Measurements from ENCODE around the gene UNCX. TPM values are rescaled to one million over a fixed set of nuclear protein-coding genes. Genes with fewer than 3 reads are reported as not detected.

Gene UNCX
- total RNA-seq, 1 experiment from 2014 or later: not detected

GRCh38 chr7:1228545-1229201, 4.0 kb upstream of the UNCX start:
- intact Hi-C loops (cut with micrococcal nuclease; ENCODE audit: unreplicated experiment): no loop called here
- Mint-ChIP-seq H3K4me1 (ENCODE audit: low read depth, unreplicated experiment) (no peaks in the 10 kb centered on the region), H3K27ac (ENCODE audit: unreplicated experiment) (no peak overlapping the region), H3K36me3 (ENCODE audit: insufficient read depth, unreplicated experiment) (no peaks in the 10 kb centered on the region), H3K27me3 (ENCODE audit: unreplicated experiment) (peaks cover 87% of the 10 kb centered on the region), H3K9me3 (ENCODE audit: low read depth, unreplicated experiment) (no peaks in the 10 kb centered on the region), H3K4me3 (ENCODE audit: low read depth, unreplicated experiment) (no peak overlapping the region)
- CTCF ChIA-PET: no interaction called here
- TF ChIP-seq CTCF (IDR thresholded peaks at IDR 0.05; ENCODE audit: unreplicated experiment): no peak
- no peak for DNase-seq
- BruUV-seq (replicated peaks): no TSS peak

- H3K27ac Mint-ChIP-seq (ENCODE audit: unreplicated experiment): no peak overlapping the region
- no peak overlapping the region for H3K4me3 Mint-ChIP-seq (ENCODE audit: low read depth, unreplicated experiment)
- H3K27me3 Mint-ChIP-seq (ENCODE audit: unreplicated experiment): peaks cover 87% of the 10 kb centered on the region
- TF ChIP-seq CTCF (IDR thresholded peaks at IDR 0.05; ENCODE audit: unreplicated experiment): no peak
- BruUV-seq (replicated peaks): no TSS peak
- intact Hi-C loops (cut with micrococcal nuclease; ENCODE audit: unreplicated experiment): no loop called here
- no peak for DNase-seq
- no peaks in the 10 kb centered on the region for H3K4me1 Mint-ChIP-seq (ENCODE audit: low read depth, unreplicated experiment)
- no peaks in the 10 kb centered on the region for H3K9me3 Mint-ChIP-seq (ENCODE audit: low read depth, unreplicated experiment)
- CTCF ChIA-PET: no interaction called here
- H3K36me3 Mint-ChIP-seq (ENCODE audit: insufficient read depth, unreplicated experiment): no peaks in the 10 kb centered on the region
Observed at GRCh38 chr7:1229202-1229947, 3.3 kb upstream of the UNCX start.

GRCh38 chr7:1229956-1230355, 2.7 kb upstream of the UNCX start:
- Mint-ChIP-seq H3K27me3 (ENCODE audit: unreplicated experiment) (peaks cover 87% of the 10 kb centered on the region), H3K9me3 (ENCODE audit: low read depth, unreplicated experiment) (no peaks in the 10 kb centered on the region), H3K4me1 (ENCODE audit: low read depth, unreplicated experiment) (no peaks in the 10 kb centered on the region), H3K4me3 (ENCODE audit: low read depth, unreplicated experiment) (no peak overlapping the region), H3K27ac (ENCODE audit: unreplicated experiment) (no peak overlapping the region), H3K36me3 (ENCODE audit: insufficient read depth, unreplicated experiment) (no peaks in the 10 kb centered on the region)
- BruUV-seq (replicated peaks): no TSS peak
- no peak for TF ChIP-seq CTCF (IDR thresholded peaks at IDR 0.05; ENCODE audit: unreplicated experiment)
- CTCF ChIA-PET: no interaction called here
- intact Hi-C loops (cut with micrococcal nuclease; ENCODE audit: unreplicated experiment): no loop called here
- DNase-seq: no peak

GRCh38 chr7:1230411-1231213, 2.1 kb upstream of the UNCX start:
- H3K36me3 Mint-ChIP-seq (ENCODE audit: insufficient read depth, unreplicated experiment): no peaks in the 10 kb centered on the region
- H3K27ac Mint-ChIP-seq (ENCODE audit: unreplicated experiment): no peak overlapping the region
- H3K9me3 Mint-ChIP-seq (ENCODE audit: low read depth, unreplicated experiment): no peaks in the 10 kb centered on the region
- no peak overlapping the region for H3K4me3 Mint-ChIP-seq (ENCODE audit: low read depth, unreplicated experiment)
- CTCF ChIA-PET: no interaction called here
- H3K27me3 Mint-ChIP-seq (ENCODE audit: unreplicated experiment): peaks cover 87% of the 10 kb centered on the region
- DNase-seq: no peak
- intact Hi-C loops (cut with micrococcal nuclease; ENCODE audit: unreplicated experiment): no loop called here
- no peak for TF ChIP-seq CTCF (IDR thresholded peaks at IDR 0.05; ENCODE audit: unreplicated experiment)
- H3K4me1 Mint-ChIP-seq (ENCODE audit: low read depth, unreplicated experiment): no peaks in the 10 kb centered on the region
- no TSS peak for BruUV-seq (replicated peaks)
